HG02642 (cell line): Measurements from ENCODE around the gene PTPN4.

Source experiments
- ATAC-seq: cut with Tn5 transposase; IDR thresholded peaks from one replicate; pipeline ENCODE4 v1.9.1; 2021; ENCODE audit warnings: mild to moderate bottlenecking; ENCODE audit not compliant: unreplicated experiment, poor library complexity

The PTPN4 gene

DNA sequence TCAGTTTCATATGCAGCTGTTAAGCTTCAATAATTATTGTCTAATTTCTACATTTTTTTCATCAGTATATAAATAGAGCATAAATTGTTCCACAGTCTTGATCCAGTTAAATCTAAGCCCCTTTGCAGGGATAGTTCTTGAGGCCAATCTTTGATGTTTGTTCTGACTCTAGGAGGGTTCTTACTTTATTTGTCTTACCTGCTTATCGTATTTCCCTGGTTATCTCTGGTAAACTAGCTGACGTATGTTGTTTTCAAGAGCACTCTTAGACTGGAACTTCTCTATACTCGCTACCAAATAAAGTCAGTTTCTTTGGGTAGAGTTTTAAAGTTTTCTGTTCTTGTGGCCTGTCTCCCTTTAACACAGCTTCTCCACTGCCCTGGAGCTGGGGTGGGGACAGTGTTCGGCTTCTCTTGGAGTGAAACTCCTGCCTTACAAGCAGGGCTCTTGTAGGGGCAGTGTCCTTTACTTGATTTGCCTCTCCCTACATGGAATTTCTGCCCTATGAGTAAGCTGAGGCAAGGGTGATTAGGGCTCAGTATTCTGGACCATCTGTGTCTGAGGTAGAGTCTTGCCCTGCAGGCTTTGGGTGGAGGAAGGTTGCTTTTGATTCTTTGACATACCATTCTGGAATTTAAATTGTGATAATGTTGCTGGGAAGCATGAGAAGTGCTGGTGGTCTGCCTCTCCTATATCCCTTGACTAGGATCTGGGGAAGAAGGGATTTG, 90.3 kb downstream of the PTPN4 start:
- ATAC-seq, result no peak

DNA sequence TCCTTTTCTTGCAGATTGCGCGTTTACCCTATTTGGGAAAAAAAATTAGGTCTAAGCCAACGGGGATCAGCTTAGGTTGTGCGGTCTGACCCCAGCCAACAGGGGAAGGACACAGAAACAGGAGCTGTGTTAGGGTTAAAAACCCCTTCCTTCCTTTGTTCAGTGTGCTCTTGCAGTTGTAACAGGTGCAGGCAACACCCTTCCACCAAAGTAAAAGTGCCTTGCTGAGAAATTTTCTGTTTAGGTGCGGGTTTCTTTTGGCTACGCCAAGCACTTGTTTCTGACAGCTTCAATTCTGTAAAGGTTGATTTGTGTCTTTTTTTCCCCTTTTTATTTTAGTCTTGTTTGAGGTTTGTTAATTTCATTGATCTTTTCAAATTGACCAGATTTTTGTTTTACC, 92.5 kb downstream of the PTPN4 start:
- no peak for ATAC-seq

DNA sequence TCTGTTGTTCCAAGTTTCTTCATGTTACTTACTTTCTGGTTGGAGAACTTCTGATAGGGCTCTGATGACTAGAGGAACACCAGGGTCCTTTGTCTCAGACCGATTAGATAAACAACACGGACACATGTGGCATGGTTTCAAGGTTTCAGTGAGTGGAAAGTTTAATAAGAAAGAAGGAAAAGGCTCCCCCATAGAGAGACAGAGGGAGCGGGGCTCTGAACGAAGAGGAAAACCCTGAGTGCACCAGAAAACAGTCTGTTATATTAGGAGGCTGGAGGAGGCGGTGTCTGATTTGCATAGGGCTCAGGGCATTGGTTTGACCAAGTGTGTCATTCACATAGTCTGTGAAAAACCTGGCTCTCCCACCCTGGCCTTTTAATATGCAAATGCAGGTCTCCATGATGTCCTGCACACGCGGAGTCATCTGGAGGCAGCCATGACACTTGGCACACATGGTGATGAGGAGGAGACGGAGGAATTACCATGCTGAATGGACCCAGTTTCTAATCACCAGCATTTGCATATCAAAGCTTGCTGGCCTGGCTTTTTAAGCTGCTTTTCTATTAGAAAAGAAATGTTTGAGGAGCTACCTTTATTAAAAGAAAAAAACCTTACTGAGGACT, 94.2 kb downstream of the PTPN4 start:
- no peak for ATAC-seq

DNA sequence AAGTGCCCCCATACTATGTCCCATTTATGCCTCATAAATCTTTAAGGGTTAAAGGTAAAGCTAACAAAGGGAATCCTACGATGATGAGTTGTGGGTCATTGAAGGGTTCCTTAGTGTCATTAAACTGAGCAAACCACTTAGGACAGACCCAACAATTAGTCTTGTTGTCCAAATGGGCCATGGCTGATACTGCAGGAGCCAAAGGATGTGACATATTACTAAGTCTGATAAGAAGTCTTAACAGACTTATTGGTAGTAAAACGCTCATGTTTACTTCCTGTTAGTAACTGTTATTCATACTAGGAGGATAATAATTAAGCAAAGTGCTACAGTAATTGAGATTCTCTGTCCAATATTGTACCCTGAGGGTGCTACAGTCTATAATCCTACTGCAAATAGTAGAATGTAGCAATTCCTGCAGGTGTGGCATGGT, 96.8 kb downstream of the PTPN4 start:
- ATAC-seq, result no peak

DNA sequence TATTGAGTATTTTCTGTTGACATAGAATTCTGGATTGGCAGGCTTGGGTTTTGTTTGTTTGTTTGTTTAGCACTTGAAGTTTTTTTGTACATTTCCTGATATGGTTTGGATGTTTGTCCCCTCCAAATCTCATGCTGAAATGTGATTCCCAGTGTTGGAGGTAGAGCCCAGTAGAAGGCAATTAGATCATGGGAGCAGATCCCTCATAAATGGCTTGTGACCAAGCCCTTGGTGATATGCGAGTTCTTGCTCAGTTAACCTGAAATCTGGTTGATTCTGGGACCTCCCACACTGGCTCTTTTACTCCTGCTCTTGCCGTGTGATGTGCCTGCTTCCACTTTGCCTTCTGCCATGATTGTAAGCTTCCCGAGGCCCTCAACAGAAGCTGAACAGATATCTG, 98.0 kb downstream of the PTPN4 start:
- ATAC-seq, result no peak

DNA sequence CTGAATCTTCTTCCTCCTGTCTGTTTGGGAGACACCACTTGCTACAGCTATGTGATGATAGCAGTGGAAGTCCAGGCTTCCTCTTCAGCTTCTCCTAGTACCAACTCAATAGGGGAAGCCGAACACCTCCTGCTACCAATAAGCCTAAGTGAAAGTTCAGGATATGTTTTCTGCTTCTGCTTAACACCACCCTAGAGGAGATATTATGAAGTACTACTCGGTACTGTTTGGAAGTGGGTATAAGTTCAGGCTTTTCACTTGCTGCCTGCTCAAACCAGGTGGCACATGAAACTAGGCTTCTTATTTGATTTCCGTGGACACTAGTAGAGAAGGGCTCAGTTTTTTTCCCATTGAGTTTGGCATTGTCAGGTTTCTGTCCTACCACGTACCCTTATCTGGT, 99.8 kb downstream of the PTPN4 start:
- no peak for ATAC-seq

DNA sequence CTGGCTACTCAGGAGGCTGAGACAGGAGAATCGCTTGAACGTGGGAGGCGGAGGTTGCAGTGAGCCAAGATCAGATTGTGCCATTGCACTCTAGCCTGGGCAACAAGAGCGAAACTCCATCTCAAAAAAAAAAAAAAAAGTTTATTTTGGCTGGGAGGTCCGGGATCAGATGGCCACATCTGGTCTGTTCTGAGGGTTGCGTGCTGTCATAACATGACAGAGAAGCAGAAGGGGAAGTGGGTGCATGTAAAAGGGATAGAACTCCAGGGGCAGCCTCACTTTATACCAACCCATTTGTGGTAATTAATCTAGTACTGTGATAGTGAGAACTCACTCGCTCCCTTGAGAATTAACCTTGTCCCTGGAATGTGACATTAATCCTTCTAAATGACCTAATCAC, 101.2 kb downstream of the PTPN4 start:
- no peak for ATAC-seq

DNA sequence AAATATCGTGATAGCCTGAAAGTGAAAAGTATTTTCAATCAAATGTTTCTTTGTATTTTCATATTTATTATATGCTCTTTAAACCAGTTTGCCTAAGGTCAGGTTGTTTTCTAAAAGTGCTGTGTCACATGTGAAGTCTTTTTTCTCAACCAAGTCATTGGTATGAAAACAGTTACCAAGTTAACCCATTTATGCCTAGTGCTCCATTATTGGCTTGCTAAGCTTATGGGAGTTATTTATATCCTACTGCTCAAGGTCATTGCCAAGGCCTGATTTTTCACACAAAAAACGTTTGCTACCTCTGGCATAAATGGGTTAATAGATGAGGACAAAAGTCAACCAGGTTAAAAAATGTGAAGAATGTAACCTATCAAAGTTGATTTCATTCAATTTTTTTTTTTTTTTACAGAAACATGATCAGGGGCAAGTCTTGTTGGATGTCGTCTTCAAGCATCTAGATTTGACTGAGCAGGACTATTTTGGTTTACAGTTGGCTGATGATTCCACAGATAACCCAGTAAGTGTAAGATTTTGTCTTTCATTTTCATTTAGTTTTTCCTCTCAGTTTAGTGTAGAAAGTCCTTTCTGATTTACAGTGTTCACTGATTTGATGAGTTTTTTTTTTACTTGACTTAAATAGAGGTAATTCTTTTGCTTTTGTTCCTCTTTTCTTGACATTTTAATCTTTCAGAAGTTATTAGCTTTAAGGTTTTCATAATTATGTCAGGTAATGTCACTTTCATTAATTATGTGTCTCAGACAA, 102.6 kb downstream of the PTPN4 start:
- ATAC-seq, result peak; percentile 81

DNA sequence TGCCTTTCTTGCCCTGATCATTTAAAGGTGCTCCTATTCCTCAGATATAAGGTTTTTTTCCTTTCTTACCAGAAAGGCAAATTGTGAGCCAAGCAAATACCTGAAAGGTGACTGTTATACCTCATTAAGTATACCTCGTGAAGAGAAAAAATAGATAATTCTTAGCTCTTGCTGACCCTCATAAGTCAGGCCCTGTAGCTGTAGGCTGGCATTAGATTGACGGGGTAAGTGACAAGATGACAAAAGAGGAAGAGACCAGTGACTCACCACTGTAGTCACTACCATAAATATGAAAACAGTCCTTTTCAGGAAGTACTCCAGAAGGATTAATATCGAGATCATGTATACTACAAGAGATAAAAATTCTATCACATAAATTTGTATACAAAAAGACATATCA, 104.6 kb downstream of the PTPN4 start:
- ATAC-seq, result peak; percentile 48

DNA sequence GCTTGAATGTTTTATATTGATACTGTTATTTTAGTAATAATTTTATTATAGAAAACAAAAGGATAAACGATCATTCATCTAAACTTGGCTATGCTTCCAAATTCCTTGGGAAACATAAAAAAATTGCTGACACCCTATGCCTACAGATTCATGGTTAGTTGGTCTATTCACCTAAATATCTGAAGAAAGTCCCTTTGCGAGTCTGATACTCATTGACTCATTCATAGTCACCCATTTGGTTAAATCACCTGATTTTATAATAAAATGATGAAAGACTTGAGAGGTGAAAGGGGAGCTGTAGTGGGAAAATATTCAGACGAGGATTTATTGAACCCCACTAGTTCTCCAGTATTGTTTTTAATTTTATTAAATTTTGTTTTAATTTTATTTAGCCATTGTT, 112.0 kb downstream of the PTPN4 start:
- ATAC-seq, result no peak

DNA sequence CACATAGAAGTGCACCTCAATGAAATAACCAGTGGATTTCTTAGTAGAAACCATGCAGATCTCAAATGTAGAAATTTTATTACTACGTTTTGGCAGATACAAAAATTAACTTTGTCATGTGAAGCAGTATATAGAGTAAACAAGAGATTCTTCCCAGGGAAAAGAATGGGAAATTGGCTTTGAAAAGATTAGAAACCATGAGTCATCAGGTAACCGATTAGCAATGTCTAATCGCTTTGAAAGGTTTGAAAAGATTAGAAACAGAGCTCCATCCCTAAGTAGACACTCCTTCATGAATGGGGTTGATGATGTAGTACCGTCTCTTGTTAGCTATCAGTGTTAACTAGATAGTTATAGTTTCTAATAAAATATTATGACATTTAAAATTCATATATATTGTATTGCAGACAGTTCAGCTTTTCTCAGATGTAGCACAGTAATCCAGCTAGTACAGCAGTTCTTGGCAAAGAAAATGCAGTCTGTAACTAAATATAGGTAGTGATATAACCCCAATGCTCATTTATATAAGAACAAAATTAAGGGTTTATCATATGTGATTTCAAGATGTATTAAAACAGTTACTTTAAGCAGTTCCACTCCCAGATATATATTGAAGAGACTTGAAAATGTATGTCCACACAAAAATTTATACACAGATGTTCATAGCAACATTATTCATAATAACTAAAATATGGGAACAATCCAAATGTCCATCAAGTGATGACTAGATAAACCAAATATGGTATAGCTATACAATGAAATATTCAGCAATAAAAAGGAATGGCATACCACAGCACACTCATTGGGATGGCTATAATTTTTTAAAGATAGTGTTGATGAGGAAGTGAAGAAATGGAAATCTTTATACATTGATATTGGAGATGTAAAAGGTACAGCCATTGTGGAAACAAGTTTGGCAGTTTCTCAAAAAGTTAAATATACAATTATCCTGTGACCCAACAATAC, 113.9 kb downstream of the PTPN4 start:
- no peak for ATAC-seq

DNA sequence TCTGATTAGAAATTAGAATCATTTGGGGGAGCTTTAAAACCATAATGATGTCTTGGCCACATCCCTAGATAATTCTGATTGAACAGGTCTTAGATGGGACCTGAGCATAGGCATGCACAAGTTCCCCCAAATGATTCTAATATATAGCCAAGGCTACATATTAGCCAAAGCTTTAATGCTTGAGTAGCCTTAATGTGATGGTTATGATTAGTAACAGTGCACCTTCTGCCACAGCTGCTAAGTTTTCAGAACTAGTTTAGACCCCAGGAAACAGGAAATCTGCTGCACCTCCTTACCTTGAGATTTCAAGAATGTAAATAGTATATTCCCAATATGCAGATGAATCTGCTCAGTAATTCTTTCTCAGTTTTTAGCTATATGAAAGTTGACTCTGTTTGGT, 119.8 kb downstream of the PTPN4 start:
- ATAC-seq, result no peak

DNA sequence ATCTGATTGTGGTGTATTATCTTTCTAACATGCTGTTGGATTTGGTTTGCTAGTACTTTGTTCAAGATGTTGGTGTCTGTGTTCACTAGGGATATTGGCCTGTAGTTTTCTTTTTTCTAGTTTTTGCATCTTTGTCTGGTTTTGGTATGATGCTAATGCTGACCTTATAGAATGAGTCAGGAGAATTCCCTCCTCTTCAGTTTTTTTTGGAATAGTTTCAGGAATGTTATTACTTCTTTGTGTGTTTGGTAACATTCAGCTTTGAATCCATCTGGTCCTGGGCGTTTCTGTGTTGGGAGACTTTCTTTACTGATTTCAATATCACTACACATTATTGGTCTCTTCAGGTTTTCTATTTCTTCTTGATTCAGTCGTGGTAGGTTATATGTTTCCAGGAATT, 129.0 kb downstream of the PTPN4 start:
- no peak for ATAC-seq

DNA sequence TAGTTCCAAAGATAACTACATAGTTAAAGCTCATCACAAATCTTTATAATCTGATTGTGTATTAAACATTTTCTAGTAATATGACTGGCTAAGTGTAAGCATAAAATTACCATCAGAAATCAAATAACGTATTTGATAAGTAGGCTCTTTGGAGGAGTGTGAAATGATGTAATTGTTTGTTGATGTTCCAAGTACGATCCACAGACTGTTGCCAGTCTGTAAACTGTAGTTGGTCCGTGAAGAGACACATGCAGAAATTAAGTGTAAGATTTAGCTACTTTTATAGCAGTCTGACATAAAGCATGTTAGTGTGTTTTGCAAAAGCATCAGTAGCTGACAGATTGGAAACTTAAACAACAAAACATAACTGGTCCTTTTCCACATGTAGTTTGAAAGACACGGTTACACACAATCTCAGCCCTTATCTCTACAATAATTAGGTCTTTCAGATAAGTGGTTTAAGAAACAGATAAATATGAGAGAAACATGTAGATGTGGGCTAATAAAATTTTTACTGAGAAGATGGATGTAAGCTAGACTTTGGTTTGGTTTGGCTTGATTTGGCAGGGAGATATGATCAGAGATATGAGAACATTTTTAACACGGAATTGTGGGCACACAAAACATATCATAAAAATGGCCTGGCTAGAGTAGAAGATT, 138.1 kb downstream of the PTPN4 start:
- no peak for ATAC-seq

DNA sequence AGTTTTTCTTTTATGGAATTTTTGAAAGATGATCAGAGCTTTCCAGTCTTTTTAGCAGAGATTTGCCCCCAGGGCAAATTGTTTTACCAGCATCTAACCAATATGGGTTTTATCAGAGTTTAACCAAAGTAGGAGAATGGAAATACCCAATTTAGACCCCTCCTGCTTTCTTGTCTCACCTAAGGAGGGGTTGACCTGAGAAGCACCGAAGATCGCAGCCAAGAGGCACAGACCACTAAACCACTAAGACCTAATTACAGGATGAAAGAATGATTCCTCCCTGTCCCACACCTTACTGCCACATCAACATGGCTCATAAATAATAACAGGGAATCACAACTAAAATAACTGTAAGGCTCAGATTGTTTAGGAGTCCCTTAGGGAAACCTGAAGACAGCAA, 141.3 kb downstream of the PTPN4 start:
- no peak for ATAC-seq

DNA sequence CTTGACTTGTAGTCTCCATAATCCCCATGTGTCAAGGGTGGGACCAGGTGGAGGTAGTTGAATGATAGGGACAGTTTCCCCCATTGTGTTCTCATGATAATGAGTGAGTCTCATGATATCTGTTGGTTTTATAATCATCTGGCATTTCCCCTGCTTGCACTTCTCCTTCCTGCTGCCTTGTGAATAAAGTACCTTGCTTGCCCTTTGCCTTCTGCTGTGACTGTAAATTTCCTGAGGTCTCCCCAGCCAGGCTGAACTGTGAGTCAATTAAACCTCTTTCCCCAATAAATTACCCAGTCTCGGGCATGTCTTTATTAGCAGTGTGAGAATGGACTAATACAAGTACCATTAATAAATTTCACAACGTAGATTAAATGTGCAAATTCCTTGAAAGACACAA, 150.8 kb downstream of the PTPN4 start:
- no peak for ATAC-seq

DNA sequence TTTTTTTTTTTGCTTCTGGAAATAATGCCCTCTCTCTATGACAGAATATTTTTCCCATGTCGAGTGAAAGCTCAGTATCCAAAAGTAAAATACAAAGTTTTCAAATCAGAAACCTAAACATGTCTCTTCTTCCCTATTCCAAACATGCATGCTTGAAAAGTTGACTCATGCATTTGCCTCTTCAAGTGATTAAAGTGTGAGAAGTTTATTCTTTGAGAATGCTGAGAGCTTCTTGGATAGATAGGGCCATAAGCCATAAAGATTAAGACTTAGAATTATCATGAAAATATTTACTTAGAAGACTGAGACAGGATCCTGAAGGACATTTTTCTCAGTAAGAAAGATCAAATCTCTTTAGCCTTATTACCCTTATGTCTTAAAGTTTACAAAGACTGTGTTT, 154.5 kb downstream of the PTPN4 start:
- ATAC-seq, result no peak

DNA sequence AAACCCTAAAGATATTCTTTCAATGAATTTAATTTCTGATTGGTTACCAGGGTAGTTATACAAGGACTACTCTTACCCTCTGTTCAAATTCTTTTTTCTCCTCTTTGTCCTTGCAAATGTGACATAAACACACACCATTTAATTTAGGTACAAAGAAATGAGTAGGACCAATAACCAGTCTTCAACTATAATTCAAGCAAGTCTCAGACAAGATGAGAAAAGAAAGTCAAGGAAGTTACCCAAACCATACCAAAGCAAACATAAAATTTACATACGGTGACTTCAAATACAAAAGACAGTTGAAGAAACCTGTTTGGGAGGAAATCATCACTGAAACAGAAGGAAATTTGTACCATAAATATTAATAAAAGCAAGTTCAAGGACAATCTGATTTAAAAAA, 162.1 kb downstream of the PTPN4 start:
- no peak for ATAC-seq

DNA sequence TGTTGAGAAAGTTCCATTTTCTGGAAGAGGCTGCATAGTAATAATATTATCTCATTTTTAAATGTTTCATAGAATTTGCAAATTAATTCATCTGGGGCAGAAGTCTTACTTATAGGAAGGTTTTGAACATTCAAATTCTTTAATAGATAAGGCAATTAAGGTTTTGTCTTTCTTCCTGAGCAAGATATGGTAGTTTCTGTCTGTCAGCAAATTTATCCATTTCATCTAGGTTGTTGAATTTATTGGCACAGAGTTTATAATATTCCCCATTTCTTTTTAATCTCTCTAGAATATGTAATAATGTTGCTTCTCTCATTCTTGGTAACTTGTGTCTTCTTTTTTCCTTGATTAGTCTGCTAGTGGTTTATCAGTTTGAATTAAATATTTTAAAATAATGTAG, 163.0 kb downstream of the PTPN4 start:
- ATAC-seq, result no peak

DNA sequence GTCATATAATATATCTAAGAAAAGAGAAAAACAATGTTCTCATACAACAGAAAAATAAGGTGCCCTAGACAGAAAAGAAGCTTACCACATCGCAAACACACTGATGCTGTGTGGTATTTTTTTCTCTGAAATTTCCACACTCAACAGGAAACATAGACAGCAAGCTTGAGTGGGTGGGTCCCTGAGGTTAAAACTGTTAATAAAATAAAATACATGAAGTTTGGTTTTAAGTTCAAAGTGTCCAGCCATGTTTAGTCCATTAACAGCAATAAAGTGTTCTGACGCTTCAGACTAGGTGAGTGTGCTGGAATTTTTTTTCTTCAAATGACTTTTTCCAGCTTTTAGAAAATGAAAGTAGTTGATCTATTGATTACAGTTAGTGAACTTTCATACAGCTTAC, 169.8 kb downstream of the PTPN4 start:
- ATAC-seq, result no peak
